Liver (tissue), 9 donors: ENCODE data around the gene SIGLEC10. TPM values are rescaled to one million over a fixed set of nuclear protein-coding genes. Genes with fewer than 3 reads are reported as not detected.

Experiments
- DNase-seq: peaks from one replicate; pipeline ENCODE4 v3.0.0-alpha.2; 2017; ENCODE audit warnings: low spot score
- H3K27ac ChIP-seq, 2 donors: one replicate each; pipeline ENCODE4 v1.7.0; 2013; ENCODE audit warnings: inconsistent platforms in 2 of 2, low read length in 2 of 2, control low read depth in 1 of 2, low read depth in 1 of 2, mild to moderate bottlenecking in 1 of 2
- H3K27me3 ChIP-seq, 4 donors: one replicate each; pipeline versions ENCODE4 v1.6.1 to v1.7.0; 2013; ENCODE audit warnings: low read length in 3 of 4, inconsistent platforms in 1 of 4, mild to moderate bottlenecking in 1 of 4, moderate library complexity in 1 of 4; ENCODE audit not compliant: control insufficient read depth in 4 of 4, insufficient read depth in 4 of 4
- H3K36me3 ChIP-seq, 4 donors: one replicate each; pipeline versions ENCODE4 v1.6.1 to v1.7.0; 2013; ENCODE audit warnings: low read length in 3 of 4, mild to moderate bottlenecking in 3 of 4, low read depth in 1 of 4, moderate library complexity in 1 of 4; ENCODE audit not compliant: control insufficient read depth in 4 of 4, insufficient read depth in 3 of 4
- H3K4me1 ChIP-seq, 4 donors: one replicate each; pipeline versions ENCODE4 v1.6.1 to v1.7.0; 2013; ENCODE audit warnings: low read length in 3 of 4, mild to moderate bottlenecking in 3 of 4, moderate library complexity in 1 of 4; ENCODE audit not compliant: control insufficient read depth in 4 of 4, insufficient read depth in 4 of 4
- H3K4me3 ChIP-seq, 3 donors: one replicate each; pipeline versions ENCODE4 v1.6.1 to v1.7.0; 2013; ENCODE audit warnings: low read length in 3 of 3, control low read depth in 1 of 3, low read depth in 1 of 3, mild to moderate bottlenecking in 1 of 3
- H3K9ac ChIP-seq, 2 donors: one replicate each; pipeline ENCODE4 v1.7.0; 2013; ENCODE audit warnings: low read length in 2 of 2, mild to moderate bottlenecking in 2 of 2, moderate library complexity in 2 of 2, control low read depth in 1 of 2, low read depth in 1 of 2
- H3K9me3 ChIP-seq, 4 donors: one replicate each; pipeline versions ENCODE4 v1.6.1 to v1.7.0; 2013; ENCODE audit warnings: low read length in 3 of 4; ENCODE audit not compliant: control insufficient read depth in 4 of 4
- EGR1 ChIP-seq, 2 donors: IDR thresholded peaks; 2 replicates each; pipeline ENCODE4 v1.6.1; 2016 to 2018; ENCODE audit warnings: antibody characterized with exemption in 2 of 2, low read depth in 2 of 2
- FOXA1 ChIP-seq: IDR thresholded peaks from 2 replicates; pipeline ENCODE4 v1.6.1; 2016; ENCODE audit warnings: antibody characterized with exemption
- FOXA2 ChIP-seq: IDR thresholded peaks from 2 replicates; pipeline ENCODE4 v1.6.1; 2016; ENCODE audit warnings: antibody characterized with exemption
- GABPA ChIP-seq, 2 donors: IDR thresholded peaks in 1 of 2; conservative IDR thresholded peaks in 1 of 2; 2 replicates each; pipeline ENCODE4 v1.6.1; 2016; ENCODE audit warnings: antibody characterized with exemption in 2 of 2, mild to moderate bottlenecking in 1 of 2, moderate library complexity in 1 of 2
- HNF4A ChIP-seq, 2 donors: conservative IDR thresholded peaks; 2 replicates each; pipeline ENCODE4 v1.6.1; 2016; ENCODE audit warnings: antibody characterized with exemption in 2 of 2, mild to moderate bottlenecking in 2 of 2
- HNF4G ChIP-seq: IDR thresholded peaks from 2 replicates; pipeline ENCODE4 v1.6.1; 2016; ENCODE audit warnings: antibody characterized with exemption
- JUND ChIP-seq, 2 donors: IDR thresholded peaks; 2 replicates each; pipeline ENCODE4 v1.6.1; 2016; ENCODE audit warnings: antibody characterized with exemption in 2 of 2
- NR2F2 ChIP-seq: IDR thresholded peaks from 2 replicates; pipeline ENCODE4 v1.6.1; 2016; ENCODE audit warnings: antibody characterized with exemption
- RAD21 ChIP-seq, 2 donors: IDR thresholded peaks; 2 replicates each; pipeline ENCODE4 v1.6.1; 2016; ENCODE audit warnings: antibody characterized with exemption in 2 of 2, mild to moderate bottlenecking in 2 of 2
- RXRA ChIP-seq, 2 donors: IDR thresholded peaks; 2 replicates each; pipeline ENCODE4 v1.6.1; 2017 to 2018; ENCODE audit warnings: antibody characterized with exemption in 2 of 2, mild to moderate bottlenecking in 1 of 2
- SP1 ChIP-seq: IDR thresholded peaks from 2 replicates; pipeline ENCODE4 v1.6.1; 2018; ENCODE audit warnings: antibody characterized with exemption, mild to moderate bottlenecking
- TAF1 ChIP-seq: conservative IDR thresholded peaks from 2 replicates; pipeline ENCODE4 v1.6.1; 2016; ENCODE audit warnings: antibody characterized with exemption, mild to moderate bottlenecking
- WGBS: extraction: QIAGEN DNeasy Blood & Tissue Kit; methylation state at CpG from one replicate; pipeline ENCODE4 v1.1.7; 2013; 5-methylcytosine and 5-hydroxymethylcytosine counted together
- polyA plus RNA-seq, 2 donors: library from polyadenylated mRNA; stranded (reverse) in 1 of 2; unstranded in 1 of 2; fragments of 200-250 nt in 1 of 2; fragments of >200 nt in 1 of 2; fragmentation: Nextera tagmentation in 1 of 2; extraction: Ambion mirVana in 1 of 2; gene quantifications; one replicate each; pipeline versions ENCODE4 v1.2.1 to v1.2.3, GENCODE V29; 2013 to 2015
- total RNA-seq, 2 donors: library from RNA; depleted of rRNA; stranded (reverse); fragments of >200 nt; gene quantifications; one replicate each; pipeline ENCODE4 v1.2.3, GENCODE V29; 2014
- TF ChIP-seq, protein P1 (sequence below): IDR thresholded peaks from 2 replicates; pipeline ENCODE4 v1.6.1; 2016; ENCODE audit warnings: antibody characterized with exemption
- TF ChIP-seq, protein P2 (sequence below): IDR thresholded peaks from 2 replicates; pipeline ENCODE4 v1.6.1; 2016; ENCODE audit warnings: antibody characterized with exemption, mild to moderate bottlenecking
- TF ChIP-seq, protein P3 (sequence below): fragments of 150-350 bp; IDR thresholded peaks from 2 replicates; pipeline ENCODE4 v1.5.1; 2017; ENCODE audit warnings: improper control_type of control experiment, low read depth, low read length; ENCODE audit not compliant: missing input control
- TF ChIP-seq, protein P4 (sequence below): IDR thresholded peaks from 2 replicates; pipeline ENCODE4 v1.6.1; 2016; ENCODE audit warnings: antibody characterized with exemption
- TF ChIP-seq, protein P5 (sequence below): IDR thresholded peaks from 2 replicates; pipeline ENCODE4 v1.6.1; 2016; ENCODE audit warnings: antibody characterized with exemption
- donor health status: healthy.
- donor health status: healthy.
- donor health status: healthy.
- donor health status: healthy.
- donor health status: healthy.

The SIGLEC10 gene
- total and polyA plus RNA-seq, 4 donors = 1.7 to 8.4 (median 6.5) TPM

DNA sequence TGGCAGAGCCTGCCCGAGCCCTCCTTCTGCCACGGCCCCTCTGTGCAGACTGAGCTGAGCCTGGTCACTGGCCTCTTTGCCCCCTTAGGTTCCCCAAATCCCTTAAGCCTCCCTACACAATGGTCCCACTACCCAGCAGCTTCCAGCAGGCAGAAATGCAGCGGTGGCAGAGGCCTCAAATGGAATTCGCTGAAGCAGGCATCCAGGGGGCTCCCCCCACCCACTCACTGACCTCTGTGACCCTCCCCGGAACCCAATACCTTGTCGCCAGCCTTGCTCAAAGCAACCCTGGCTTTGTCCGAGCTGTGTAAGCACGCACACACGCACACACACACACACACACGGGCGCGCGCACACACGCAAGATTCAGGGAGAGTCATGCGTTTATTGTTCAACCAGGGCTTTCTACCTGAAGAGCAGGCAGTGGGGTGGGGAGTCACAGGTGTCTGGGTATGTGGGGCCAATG lies 29.5 kb downstream of the SIGLEC10 start, which contains the start of gene LIM2:
Gene LIM2 (minus strand): TSS at position 51 of the 466 bp plus-strand sequence. CDS start 531 bp downstream, outside the sequence.
- Histone ChIP-seq H3K27me3 (no peaks in the 10 kb centered on the region), H3K36me3 (no peaks in the 10 kb centered on the region), H3K9me3 (no peaks in the 10 kb centered on the region), H3K9ac (no peak within 1 kb of the TSS), H3K27ac (no peak within 1 kb of the TSS), H3K4me1 (no peaks in the 10 kb centered on the region), H3K4me3 (no peak within 1 kb of the TSS)
- WGBS = 89% methylated on average over 15 of the region's 15 CpGs
- TF ChIP-seq GABPA (IDR thresholded peaks at IDR 0.05 in 1 of 2, conservative IDR thresholded peaks at IDR 0.05 in 1 of 2) = no peak
- no peak for TF ChIP-seq EGR1 (IDR thresholded peaks at IDR 0.05; ENCODE audit: low read depth in 2 of 2)
- TF ChIP-seq, protein P1, sequence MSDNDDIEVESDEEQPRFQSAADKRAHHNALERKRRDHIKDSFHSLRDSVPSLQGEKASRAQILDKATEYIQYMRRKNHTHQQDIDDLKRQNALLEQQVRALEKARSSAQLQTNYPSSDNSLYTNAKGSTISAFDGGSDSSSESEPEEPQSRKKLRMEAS = no peak
- TF ChIP-seq TAF1 = no peak
- no peak for TF ChIP-seq RAD21 (IDR thresholded peaks at IDR 0.05)
- TF ChIP-seq HNF4A (conservative IDR thresholded peaks at IDR 0.05) = no peak
- TF ChIP-seq, protein P2, sequence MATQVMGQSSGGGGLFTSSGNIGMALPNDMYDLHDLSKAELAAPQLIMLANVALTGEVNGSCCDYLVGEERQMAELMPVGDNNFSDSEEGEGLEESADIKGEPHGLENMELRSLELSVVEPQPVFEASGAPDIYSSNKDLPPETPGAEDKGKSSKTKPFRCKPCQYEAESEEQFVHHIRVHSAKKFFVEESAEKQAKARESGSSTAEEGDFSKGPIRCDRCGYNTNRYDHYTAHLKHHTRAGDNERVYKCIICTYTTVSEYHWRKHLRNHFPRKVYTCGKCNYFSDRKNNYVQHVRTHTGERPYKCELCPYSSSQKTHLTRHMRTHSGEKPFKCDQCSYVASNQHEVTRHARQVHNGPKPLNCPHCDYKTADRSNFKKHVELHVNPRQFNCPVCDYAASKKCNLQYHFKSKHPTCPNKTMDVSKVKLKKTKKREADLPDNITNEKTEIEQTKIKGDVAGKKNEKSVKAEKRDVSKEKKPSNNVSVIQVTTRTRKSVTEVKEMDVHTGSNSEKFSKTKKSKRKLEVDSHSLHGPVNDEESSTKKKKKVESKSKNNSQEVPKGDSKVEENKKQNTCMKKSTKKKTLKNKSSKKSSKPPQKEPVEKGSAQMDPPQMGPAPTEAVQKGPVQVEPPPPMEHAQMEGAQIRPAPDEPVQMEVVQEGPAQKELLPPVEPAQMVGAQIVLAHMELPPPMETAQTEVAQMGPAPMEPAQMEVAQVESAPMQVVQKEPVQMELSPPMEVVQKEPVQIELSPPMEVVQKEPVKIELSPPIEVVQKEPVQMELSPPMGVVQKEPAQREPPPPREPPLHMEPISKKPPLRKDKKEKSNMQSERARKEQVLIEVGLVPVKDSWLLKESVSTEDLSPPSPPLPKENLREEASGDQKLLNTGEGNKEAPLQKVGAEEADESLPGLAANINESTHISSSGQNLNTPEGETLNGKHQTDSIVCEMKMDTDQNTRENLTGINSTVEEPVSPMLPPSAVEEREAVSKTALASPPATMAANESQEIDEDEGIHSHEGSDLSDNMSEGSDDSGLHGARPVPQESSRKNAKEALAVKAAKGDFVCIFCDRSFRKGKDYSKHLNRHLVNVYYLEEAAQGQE = no peak
- no peak for TF ChIP-seq HNF4G
- no peak for TF ChIP-seq RXRA (IDR thresholded peaks at IDR 0.05)
- TF ChIP-seq FOXA2 = no peak
- TF ChIP-seq, protein P3, sequence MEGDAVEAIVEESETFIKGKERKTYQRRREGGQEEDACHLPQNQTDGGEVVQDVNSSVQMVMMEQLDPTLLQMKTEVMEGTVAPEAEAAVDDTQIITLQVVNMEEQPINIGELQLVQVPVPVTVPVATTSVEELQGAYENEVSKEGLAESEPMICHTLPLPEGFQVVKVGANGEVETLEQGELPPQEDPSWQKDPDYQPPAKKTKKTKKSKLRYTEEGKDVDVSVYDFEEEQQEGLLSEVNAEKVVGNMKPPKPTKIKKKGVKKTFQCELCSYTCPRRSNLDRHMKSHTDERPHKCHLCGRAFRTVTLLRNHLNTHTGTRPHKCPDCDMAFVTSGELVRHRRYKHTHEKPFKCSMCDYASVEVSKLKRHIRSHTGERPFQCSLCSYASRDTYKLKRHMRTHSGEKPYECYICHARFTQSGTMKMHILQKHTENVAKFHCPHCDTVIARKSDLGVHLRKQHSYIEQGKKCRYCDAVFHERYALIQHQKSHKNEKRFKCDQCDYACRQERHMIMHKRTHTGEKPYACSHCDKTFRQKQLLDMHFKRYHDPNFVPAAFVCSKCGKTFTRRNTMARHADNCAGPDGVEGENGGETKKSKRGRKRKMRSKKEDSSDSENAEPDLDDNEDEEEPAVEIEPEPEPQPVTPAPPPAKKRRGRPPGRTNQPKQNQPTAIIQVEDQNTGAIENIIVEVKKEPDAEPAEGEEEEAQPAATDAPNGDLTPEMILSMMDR = no peak
- TF ChIP-seq SP1 = no peak
- no peak for TF ChIP-seq JUND (IDR thresholded peaks at IDR 0.05)
- TF ChIP-seq, protein P4, sequence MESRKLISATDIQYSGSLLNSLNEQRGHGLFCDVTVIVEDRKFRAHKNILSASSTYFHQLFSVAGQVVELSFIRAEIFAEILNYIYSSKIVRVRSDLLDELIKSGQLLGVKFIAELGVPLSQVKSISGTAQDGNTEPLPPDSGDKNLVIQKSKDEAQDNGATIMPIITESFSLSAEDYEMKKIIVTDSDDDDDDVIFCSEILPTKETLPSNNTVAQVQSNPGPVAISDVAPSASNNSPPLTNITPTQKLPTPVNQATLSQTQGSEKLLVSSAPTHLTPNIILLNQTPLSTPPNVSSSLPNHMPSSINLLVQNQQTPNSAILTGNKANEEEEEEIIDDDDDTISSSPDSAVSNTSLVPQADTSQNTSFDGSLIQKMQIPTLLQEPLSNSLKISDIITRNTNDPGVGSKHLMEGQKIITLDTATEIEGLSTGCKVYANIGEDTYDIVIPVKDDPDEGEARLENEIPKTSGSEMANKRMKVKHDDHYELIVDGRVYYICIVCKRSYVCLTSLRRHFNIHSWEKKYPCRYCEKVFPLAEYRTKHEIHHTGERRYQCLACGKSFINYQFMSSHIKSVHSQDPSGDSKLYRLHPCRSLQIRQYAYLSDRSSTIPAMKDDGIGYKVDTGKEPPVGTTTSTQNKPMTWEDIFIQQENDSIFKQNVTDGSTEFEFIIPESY = no peak
- no peak for TF ChIP-seq NR2F2
- no peak for DNase-seq

DNA sequence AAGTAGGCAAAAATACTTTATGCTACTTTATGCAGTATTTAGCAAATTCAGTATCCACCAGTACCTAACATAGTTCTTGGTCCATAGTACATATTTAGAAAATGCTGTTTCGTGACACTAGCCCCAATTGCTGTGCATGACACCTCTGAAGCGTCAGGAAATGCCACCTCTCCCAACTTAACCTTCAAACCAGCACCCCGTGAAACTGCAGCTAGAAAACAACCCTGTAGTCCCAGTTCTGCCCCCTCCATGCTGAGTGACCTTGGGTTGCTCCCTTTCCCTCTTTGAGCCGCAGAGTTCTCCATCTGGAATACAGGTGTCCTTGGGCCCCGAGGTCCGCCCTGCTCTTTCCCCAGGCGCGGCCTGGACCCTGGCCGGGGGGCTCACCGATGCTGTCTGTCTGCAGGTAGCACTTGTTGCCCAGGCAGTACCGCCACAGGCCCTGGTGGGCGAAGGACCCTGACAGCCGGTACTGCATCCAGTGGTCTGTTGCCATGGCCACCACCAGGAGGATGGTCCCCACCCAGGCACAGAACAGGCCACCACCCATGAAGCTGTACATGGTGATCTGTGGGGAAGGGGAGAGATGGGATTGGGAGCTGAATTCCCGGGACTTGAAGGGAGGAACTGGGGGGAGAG lies 30.4 kb downstream of the SIGLEC10 start:
- DNase-seq = no peak
- H3K27ac ChIP-seq = no peak overlapping the region
- H3K4me3 ChIP-seq = no peak overlapping the region
- no peak for TF ChIP-seq RAD21 (IDR thresholded peaks at IDR 0.05)
- TF ChIP-seq FOXA1 = no peak
- TF ChIP-seq, protein P2 = no peak
- TF ChIP-seq TAF1 = no peak
- TF ChIP-seq EGR1 (IDR thresholded peaks at IDR 0.05; ENCODE audit: low read depth in 2 of 2) = no peak
- TF ChIP-seq FOXA2 = no peak
- TF ChIP-seq, protein P5, sequence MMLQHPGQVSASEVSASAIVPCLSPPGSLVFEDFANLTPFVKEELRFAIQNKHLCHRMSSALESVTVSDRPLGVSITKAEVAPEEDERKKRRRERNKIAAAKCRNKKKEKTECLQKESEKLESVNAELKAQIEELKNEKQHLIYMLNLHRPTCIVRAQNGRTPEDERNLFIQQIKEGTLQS = no peak
- TF ChIP-seq, protein P3 = no peak

More for the DNA sequence above, 30.4 kb downstream of the SIGLEC10 start:
- WGBS = 87% methylated on average over 14 of the region's 14 CpGs
- no peaks in the 10 kb centered on the region for H3K9me3 ChIP-seq
- H3K4me1 ChIP-seq = no peaks in the 10 kb centered on the region
- no peaks in the 10 kb centered on the region for H3K36me3 ChIP-seq
- H3K9ac ChIP-seq = no peak overlapping the region
- H3K27me3 ChIP-seq = no peaks in the 10 kb centered on the region
